Mesothelial cell of epicardium (in vitro differentiated cells): ENCODE measurements around the gene MARS1. TPM values are rescaled to one million over a fixed set of nuclear protein-coding genes. Genes with fewer than 3 reads are reported as not detected.
A peak's percentile ranks its signal among the peaks of the same experiment; 100 is the strongest.

ENCODE experiments used
- DNase-seq, 2 experiments: peaks; one replicate each; pipeline ENCODE4 v3.0.0; 2021; ENCODE audit warnings: low spot score in 2 of 2; ENCODE audit not compliant: unreplicated experiment in 2 of 2
- H3K27ac Mint-ChIP-seq: 2 replicates; pipeline ENCODE4 v1.8.0; 2021; ENCODE audit warnings: mixed read lengths
- H3K27me3 Mint-ChIP-seq: 2 replicates; pipeline ENCODE4 v1.8.0; 2021; ENCODE audit warnings: low read depth, mixed read lengths
- H3K36me3 Mint-ChIP-seq: 2 replicates; pipeline ENCODE4 v1.8.0; 2021; ENCODE audit warnings: mixed read lengths
- H3K4me1 Mint-ChIP-seq: 2 replicates; pipeline ENCODE4 v1.8.0; 2021; ENCODE audit warnings: mixed read lengths
- H3K4me3 Mint-ChIP-seq: 2 replicates; pipeline ENCODE4 v1.8.0; 2021; ENCODE audit warnings: mild to moderate bottlenecking, moderate library complexity, mixed read lengths
- H3K9me3 Mint-ChIP-seq: 2 replicates; pipeline ENCODE4 v1.8.0; 2021; ENCODE audit warnings: mixed read lengths
- CTCF ChIP-seq: fragments of 200-600 bp; sonication (generic); IDR thresholded peaks from one replicate; pipeline ENCODE4 v1.5.0; 2021; ENCODE audit warnings: antibody characterized with exemption; ENCODE audit not compliant: unreplicated experiment
- total RNA-seq: library from RNA; stranded (reverse); gene quantifications from 3 replicates; pipeline ENCODE4 v1.2.1, GENCODE V29; 2021

Gene MARS1
- total RNA-seq, 1 donor from 2014 or later: 177 TPM

DNA sequence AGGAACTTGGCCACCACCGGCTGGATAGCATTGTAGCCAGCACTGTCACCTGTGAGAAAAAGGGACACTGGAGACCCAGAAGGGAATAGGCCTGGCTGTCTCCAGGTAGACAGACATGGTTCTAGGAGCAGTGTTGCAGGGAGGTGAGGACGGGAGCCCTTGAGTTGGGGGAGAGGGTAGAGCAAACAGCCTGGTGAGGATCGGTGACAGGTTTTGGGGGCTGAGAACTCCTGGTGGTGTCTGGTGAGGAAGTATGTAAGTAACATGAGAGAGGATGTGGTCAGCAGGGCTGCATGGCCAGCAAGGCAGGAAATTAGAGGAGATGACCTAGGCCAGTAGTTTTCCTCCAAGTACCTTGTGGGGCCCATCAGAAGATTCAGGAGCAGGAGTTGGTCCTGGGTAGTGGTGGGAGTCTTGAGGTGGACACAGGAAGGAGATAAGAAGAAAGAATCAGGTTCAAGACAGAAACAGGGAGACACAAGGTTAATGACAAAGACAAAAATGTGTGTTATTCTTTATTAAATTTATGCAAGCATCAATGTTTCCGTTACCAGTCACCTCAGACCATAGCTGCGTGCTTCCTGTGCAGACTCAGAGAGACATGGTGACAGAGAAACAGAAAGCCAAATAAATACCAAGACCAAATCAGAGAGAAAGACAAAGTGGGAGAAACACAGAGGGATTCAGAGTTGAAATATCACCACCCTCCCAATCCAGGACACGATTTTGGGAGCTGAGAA, 8.3 kb upstream of the MARS1 start, which contains the start of gene ARHGAP9:
Gene ARHGAP9, minus strand, starts transcription at position 491 of the 740 bp plus-strand sequence. Its CDS starts 460 bp downstream, at position 31.
- no peak for TF ChIP-seq CTCF
- H3K9me3 Mint-ChIP-seq: no peaks in the 10 kb centered on the region
- no peak within 1 kb of the TSS for H3K4me3 Mint-ChIP-seq
- no peaks in the 10 kb centered on the region for H3K36me3 Mint-ChIP-seq
- H3K4me1 Mint-ChIP-seq: peaks cover 28% of the 10 kb centered on the region
- H3K27me3 Mint-ChIP-seq: peaks cover 68% of the 10 kb centered on the region
- no peak within 1 kb of the TSS for H3K27ac Mint-ChIP-seq
- DNase-seq: no peak

DNA sequence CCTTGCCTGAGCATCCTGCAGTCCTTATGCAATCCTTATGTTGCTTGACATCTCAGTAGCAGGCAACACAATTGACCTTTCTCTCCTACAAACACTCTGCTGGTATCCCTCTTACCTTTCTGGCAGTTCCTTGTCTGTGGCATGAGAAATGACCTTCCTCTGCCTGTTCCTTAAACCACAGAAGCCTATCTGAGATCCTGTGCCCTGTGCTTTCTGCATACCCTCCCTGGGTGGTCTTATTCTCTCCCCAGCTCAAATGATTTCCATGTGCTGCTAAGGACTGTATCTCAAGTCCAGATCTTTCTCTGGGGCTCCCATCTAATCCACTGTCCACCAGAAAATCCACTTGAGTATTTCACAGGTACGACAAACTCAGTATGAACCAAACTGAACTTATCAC, 6.2 kb upstream of the MARS1 start:
- no peak for TF ChIP-seq CTCF
- peaks cover 47% of the 10 kb centered on the region for H3K27me3 Mint-ChIP-seq
- H3K9me3 Mint-ChIP-seq: no peaks in the 10 kb centered on the region
- H3K27ac Mint-ChIP-seq: no peak overlapping the region
- no peaks in the 10 kb centered on the region for H3K36me3 Mint-ChIP-seq
- no peak overlapping the region for H3K4me3 Mint-ChIP-seq
- no peak for DNase-seq
- H3K4me1 Mint-ChIP-seq: peaks cover 15% of the 10 kb centered on the region

GRCh38 chr12:57483466-57483865, 4.4 kb upstream of the MARS1 start:
- peak overlapping the region; percentile 67 for H3K27ac Mint-ChIP-seq
- H3K36me3 Mint-ChIP-seq: no peaks in the 10 kb centered on the region
- no peaks in the 10 kb centered on the region for H3K9me3 Mint-ChIP-seq
- peaks cover 12% of the 10 kb centered on the region for H3K4me1 Mint-ChIP-seq
- H3K4me3 Mint-ChIP-seq: no peak overlapping the region
- no peak for TF ChIP-seq CTCF
- peaks cover 29% of the 10 kb centered on the region for H3K27me3 Mint-ChIP-seq
- DNase-seq: no peak

DNA sequence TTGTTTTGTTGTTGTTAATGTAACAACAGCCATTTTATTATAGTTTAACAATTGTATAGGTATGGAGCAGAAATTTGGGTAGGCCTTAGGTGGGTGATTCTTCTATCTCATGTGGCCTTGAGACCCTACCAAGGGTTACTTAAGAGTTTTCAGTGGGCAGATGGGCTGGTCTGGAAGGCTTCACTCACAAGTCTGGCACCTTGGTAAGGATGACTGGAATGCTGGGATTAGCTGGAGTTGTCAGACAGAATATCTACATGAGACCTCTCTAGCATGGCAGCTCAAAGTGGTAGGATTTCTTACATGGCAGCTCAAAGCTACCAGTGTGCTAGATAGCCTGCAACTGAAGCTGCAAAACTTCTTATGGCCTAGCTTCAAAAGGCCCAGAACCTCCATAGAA, 2.2 kb upstream of the MARS1 start:
- DNase-seq: no peak
- peak overlapping the region; percentile 62 for H3K27ac Mint-ChIP-seq
- H3K27me3 Mint-ChIP-seq: peaks cover 9% of the 10 kb centered on the region
- H3K9me3 Mint-ChIP-seq: no peaks in the 10 kb centered on the region
- TF ChIP-seq CTCF: no peak
- no peak overlapping the region for H3K4me3 Mint-ChIP-seq
- H3K4me1 Mint-ChIP-seq: peaks cover 21% of the 10 kb centered on the region
- peaks cover 3% of the 10 kb centered on the region for H3K36me3 Mint-ChIP-seq

GRCh38 chr12:57487055-57487596, 742 bp upstream of the MARS1 start:
- TF ChIP-seq CTCF: no peak
- peak overlapping the region; percentile 95 for H3K4me3 Mint-ChIP-seq
- DNase-seq: no peak
- peaks cover 21% of the 10 kb centered on the region for H3K4me1 Mint-ChIP-seq
- no peak overlapping the region for H3K27ac Mint-ChIP-seq
- H3K9me3 Mint-ChIP-seq: no peaks in the 10 kb centered on the region
- H3K36me3 Mint-ChIP-seq: peaks cover 10% of the 10 kb centered on the region
- H3K27me3 Mint-ChIP-seq: no peaks in the 10 kb centered on the region
